Heart left ventricle (tissue), 13 donors: Measurements from ENCODE around the gene RITA1.

ENCODE experiments used
- CTCF ChIP-seq, 12 donors: fragments of 200-600 bp; sonication (generic) in 4 of 12; IDR thresholded peaks; one replicate each; pipeline versions ENCODE4 v1.5.0 to v1.8.0; 2018 to 2022; ENCODE audit warnings: antibody characterized with exemption in 12 of 12, mild to moderate bottlenecking in 5 of 12
- POLR2A ChIP-seq, 2 donors: fragments of 450-650 bp; IDR thresholded peaks; one replicate each; pipeline ENCODE4 v1.6.1; 2017; ENCODE audit warnings: antibody characterized with exemption in 2 of 2, mild to moderate bottlenecking in 2 of 2, moderate library complexity in 2 of 2
- donor health status: ischemic (EF 13 %, LVEDD 7.1; RV severe dilation, severe dysfunction).
- donor health status: DM: no; HTN: yes; CAD: no.
- donor health status: DM: no; HTN: no; CAD: no.
- donor health status: ischemic (EF 25% LVEDD 6.9; RV normal size, moderate dysfunction).
- donor health status: ischemic (EF 25% LVEDD 5.7; RV mildly dilated, moderate dysfunction).
- donor health status: ischemic (EF 35%, LVEDD 5.7; RV mildly dilated, moderate dysfunction).
- donor health status: nonischemic (EF 11% LVEDD 7.7; RV severe dilation, severe dysfunction).
- donor health status: DM: yes; HTN: yes; CAD: no.
- donor health status: PGD.
- donor health status: ischemic (EF 29% LVEDD 5.4; RV normal size, mild dysfunction).
- donor health status: nonischemic (EF 23%, LVEDD 6.1; RV moderate dilation, normal function).

DNA sequence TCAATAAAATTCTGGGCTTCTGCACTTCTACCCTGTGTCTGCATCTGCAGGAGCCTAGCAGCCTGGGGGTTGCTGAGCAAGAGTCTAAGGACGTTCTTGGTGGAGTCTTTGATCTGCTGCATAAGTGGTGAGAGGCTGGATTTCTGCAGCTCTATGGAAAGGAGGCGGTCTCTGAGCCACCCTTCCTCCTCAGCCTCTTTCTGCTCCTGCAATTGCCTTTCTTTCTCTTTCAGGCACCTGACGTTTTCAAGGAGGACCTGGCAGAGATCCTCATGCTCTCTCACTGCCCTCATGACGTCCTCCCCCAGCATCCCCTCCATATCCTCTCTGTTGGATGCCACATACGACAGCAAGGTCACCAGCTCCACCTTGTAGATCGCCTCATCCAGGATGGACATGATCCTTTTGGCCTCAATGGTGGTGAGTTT is 22.1 kb downstream of the RITA1 start:
- TF ChIP-seq CTCF (IDR thresholded peaks at IDR 0.05) = no peak
- no peak for TF ChIP-seq POLR2A (IDR thresholded peaks at IDR 0.05)
